Measurements from ENCODE around the gene PHF2.

Gene PHF2

GRCh38 chr9:93679536-93680442 is 103.4 kb downstream of the PHF2 start:
- DNase-seq (ENCODE audit: low read depth), result no peak
- TF ChIP-seq, protein P1, sequence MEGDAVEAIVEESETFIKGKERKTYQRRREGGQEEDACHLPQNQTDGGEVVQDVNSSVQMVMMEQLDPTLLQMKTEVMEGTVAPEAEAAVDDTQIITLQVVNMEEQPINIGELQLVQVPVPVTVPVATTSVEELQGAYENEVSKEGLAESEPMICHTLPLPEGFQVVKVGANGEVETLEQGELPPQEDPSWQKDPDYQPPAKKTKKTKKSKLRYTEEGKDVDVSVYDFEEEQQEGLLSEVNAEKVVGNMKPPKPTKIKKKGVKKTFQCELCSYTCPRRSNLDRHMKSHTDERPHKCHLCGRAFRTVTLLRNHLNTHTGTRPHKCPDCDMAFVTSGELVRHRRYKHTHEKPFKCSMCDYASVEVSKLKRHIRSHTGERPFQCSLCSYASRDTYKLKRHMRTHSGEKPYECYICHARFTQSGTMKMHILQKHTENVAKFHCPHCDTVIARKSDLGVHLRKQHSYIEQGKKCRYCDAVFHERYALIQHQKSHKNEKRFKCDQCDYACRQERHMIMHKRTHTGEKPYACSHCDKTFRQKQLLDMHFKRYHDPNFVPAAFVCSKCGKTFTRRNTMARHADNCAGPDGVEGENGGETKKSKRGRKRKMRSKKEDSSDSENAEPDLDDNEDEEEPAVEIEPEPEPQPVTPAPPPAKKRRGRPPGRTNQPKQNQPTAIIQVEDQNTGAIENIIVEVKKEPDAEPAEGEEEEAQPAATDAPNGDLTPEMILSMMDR (IDR thresholded peaks at IDR 0.05; ENCODE audit: low read depth, low read length, missing control alignments), result no peak
- H3K4me3 ChIP-seq (ENCODE audit: low read depth, low read length), result no peak overlapping the region

- TF ChIP-seq, protein P1 (IDR thresholded peaks at IDR 0.05; ENCODE audit: low read depth, low read length, missing control alignments), result no peak
- DNase-seq (ENCODE audit: low read depth), result no peak
- no peak overlapping the region for H3K4me3 ChIP-seq (ENCODE audit: low read depth, low read length)
These were observed 104.3 kb downstream of the PHF2 start for GRCh38 chr9:93680443-93681268.

DNA sequence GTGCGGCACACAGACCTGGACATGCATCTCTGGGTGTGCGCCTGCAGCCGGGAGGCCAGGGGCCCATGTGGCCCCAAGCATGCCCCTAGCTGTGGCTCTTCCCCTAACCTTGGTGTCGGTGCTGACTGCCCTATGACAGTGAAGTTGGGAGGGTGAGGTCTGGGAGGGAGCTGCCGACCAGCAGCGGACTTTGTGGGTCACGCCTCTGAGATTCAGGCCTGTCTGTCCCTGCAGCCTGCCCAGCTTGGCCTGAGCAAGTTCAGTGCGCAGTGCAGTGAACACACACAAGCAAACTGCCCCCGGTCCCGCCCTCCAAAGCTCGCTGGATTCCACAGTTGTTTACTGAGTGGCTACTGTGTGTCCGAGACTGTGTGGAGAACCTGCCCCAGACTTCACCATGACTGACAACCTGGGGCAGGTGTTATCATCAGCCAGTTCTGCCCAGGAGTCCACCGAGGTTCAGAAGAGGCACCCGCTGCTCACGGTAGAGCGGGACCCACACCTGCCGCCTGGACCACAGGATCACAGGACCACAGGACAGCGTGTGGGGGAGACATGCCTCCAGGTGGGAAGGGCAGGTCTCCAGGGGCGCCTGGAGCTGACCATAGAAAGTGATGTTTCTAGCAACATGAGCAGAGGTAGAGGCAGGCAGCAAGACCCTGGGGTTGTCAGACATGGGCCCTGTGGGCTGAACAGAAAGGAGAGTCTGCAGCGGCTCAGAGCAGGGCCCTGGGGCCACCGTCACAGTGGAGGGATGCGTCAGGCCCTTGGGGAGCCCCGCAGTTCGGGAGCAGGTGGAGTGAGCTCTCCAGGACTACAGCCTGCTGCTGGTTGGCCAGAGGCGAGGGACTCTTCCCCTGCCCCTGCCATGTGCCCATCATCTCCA is 105.1 kb downstream of the PHF2 start:
- TF ChIP-seq, protein P1 (IDR thresholded peaks at IDR 0.05; ENCODE audit: low read depth, low read length, missing control alignments), result no peak
- no peak overlapping the region for H3K4me3 ChIP-seq (ENCODE audit: low read depth, low read length)

GRCh38 chr9:93682155-93682968 is 106.0 kb downstream of the PHF2 start:
- DNase-seq (ENCODE audit: low read depth), result no peak
- H3K4me3 ChIP-seq (ENCODE audit: low read depth, low read length), result no peak overlapping the region
- TF ChIP-seq, protein P1 (IDR thresholded peaks at IDR 0.05; ENCODE audit: low read depth, low read length, missing control alignments), result peak; percentile 74

More for the DNA sequence above, 105.1 kb downstream of the PHF2 start:
- no peak for DNase-seq (ENCODE audit: low read depth)

DNA sequence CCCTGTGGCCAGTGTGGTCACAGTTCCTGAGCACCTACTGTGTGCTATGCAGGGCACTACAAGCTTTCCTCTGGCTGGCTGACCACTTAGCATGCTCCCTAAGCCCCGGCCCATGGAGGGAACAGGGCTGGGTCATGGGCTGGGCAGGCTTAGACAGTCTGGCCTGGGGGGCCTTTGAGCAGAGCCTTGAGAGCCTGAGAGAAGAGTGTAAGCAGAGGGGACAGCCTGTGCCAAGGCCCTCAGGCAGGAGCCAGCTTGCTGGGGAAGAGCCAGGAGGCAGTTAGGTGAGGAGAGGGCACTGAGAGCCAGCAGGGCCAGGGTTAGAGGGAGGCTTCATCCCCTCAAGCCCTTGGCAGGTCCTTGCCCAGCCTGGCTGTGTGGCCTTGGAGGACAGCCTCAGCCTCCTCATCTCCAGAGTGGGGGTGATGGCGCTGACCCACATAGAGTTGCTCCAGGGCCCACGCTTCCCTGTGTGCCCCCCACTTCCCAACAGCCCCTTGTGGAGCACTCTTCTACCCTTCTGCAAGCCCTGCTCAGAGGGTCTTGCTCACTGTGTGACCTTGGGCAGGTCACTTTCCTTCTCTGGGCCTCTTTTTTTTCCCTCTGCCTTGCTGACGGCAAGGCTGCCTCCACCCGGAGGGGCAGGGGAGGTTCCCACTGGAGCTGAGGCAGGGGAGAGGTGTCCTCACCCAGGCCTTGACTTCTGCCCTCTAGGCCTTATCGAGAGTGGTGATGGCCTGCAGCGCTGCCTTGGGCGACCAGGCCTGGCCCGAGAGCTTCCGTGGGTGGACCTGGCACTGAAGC is 107.1 kb downstream of the PHF2 start:
- TF ChIP-seq, protein P1 (IDR thresholded peaks at IDR 0.05; ENCODE audit: low read depth, low read length, missing control alignments), result no peak
- DNase-seq (ENCODE audit: low read depth), result no peak
- H3K4me3 ChIP-seq (ENCODE audit: low read depth, low read length), result no peak overlapping the region

All from GM12864 (cell line).